ENCODE results near the gene MAZ.

Gene MAZ

DNA sequence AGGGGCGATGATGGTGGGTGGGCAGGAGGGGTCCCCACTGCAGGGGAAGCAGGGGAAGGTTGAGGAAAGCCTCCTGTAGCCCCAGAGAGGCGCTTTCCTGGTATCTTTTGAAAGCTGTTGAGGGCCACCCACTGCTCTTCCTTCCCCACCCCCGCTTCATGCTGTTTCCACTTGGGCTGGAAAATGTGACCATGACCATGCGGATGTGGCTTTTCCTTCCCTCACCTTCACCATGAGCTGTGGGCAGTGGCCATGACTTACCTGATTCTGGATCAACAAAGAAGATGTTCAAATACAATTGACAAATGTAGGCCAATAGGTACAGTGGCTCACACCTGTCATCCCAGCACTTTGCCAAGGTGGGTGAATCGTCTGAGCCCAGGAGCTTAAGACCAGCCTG is 27.8 kb downstream of the MAZ start:
- no peaks in the 10 kb centered on the region for H3K27me3 ChIP-seq
- no peaks in the 10 kb centered on the region for H3K4me1 ChIP-seq
- TF ChIP-seq, protein P1, sequence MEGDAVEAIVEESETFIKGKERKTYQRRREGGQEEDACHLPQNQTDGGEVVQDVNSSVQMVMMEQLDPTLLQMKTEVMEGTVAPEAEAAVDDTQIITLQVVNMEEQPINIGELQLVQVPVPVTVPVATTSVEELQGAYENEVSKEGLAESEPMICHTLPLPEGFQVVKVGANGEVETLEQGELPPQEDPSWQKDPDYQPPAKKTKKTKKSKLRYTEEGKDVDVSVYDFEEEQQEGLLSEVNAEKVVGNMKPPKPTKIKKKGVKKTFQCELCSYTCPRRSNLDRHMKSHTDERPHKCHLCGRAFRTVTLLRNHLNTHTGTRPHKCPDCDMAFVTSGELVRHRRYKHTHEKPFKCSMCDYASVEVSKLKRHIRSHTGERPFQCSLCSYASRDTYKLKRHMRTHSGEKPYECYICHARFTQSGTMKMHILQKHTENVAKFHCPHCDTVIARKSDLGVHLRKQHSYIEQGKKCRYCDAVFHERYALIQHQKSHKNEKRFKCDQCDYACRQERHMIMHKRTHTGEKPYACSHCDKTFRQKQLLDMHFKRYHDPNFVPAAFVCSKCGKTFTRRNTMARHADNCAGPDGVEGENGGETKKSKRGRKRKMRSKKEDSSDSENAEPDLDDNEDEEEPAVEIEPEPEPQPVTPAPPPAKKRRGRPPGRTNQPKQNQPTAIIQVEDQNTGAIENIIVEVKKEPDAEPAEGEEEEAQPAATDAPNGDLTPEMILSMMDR (IDR thresholded peaks at IDR 0.05; ENCODE audit: low read depth, low read length): no peak
- DNase-seq: no peak
- no peaks in the 10 kb centered on the region for H3K36me3 ChIP-seq
- no peaks in the 10 kb centered on the region for H3K9me3 ChIP-seq
- no peak overlapping the region for H3K4me3 ChIP-seq (ENCODE audit: low read depth, low read length)

DNA sequence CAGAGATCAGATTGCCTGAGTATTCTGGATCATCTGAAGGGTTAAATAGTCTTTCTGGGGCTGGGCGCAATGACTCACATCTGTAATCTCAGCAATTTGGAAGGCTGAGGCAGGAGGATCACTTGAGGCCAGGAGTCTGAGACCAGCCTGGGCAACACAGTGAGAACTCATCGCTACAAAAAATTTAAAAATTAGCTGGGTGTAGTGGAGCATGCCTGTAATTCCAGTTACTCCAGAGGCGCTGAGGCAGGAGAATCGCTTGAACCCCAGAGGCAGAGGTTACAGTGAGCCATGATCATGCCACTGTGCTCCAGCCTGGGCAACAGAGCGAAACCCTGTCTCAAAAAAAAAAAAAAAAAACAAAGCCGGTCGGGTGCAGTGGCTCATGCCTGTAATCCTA is 29.6 kb downstream of the MAZ start:
- Histone ChIP-seq H3K36me3 (no peaks in the 10 kb centered on the region), H3K4me3 (ENCODE audit: low read depth, low read length) (no peak overlapping the region), H3K9me3 (no peaks in the 10 kb centered on the region), H3K4me1 (no peaks in the 10 kb centered on the region), H3K27me3 (no peaks in the 10 kb centered on the region)
- TF ChIP-seq, protein P1 (IDR thresholded peaks at IDR 0.05; ENCODE audit: low read depth, low read length): no peak
- DNase-seq: no peak

DNA sequence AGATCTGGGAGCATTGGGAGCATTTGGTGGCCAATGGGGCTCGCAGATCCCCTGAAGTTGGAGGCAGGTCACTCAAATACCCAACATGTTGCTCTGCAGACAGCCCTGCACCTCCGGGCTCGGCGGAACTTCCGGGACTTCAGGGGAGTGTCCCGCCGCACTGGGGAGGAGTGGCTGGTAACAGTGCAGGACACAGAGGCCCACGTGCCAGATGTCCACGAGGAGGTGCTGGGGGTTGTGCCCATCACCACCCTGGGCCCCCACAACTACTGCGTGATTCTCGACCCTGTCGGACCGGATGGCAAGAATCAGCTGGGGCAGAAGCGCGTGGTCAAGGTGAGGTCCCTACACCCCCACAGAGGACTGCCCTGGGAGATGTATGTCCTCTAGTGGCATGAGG is 30.3 kb downstream of the MAZ start:
- DNase-seq: no peak
- no peak overlapping the region for H3K4me3 ChIP-seq (ENCODE audit: low read depth, low read length)
- H3K36me3 ChIP-seq: no peaks in the 10 kb centered on the region
- no peaks in the 10 kb centered on the region for H3K4me1 ChIP-seq
- H3K9me3 ChIP-seq: no peaks in the 10 kb centered on the region
- TF ChIP-seq, protein P1 (IDR thresholded peaks at IDR 0.05; ENCODE audit: low read depth, low read length): no peak
- no peaks in the 10 kb centered on the region for H3K27me3 ChIP-seq

DNA sequence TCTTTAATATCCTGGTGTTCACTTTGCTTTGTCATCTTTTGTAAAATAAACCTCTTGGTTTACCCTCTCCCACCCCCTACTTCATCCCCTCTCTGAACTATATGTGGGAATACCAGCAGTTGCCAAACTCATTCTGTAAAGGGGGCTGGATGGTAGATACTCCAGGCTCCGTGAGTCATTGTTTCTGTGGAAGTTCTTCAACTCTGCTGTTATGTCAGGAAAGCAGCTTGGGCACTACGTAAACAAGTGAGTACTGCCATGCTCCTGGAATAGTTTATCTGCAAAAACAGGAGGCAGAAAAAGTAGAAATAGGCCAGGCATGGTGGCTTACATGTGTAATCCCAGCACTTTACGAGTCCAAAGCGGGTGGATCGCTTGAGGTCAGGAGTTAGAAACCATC is 31.5 kb downstream of the MAZ start:
- TF ChIP-seq, protein P1 (IDR thresholded peaks at IDR 0.05; ENCODE audit: low read depth, low read length): no peak
- DNase-seq: no peak
- Histone ChIP-seq H3K4me1 (no peaks in the 10 kb centered on the region), H3K9me3 (no peaks in the 10 kb centered on the region), H3K36me3 (no peaks in the 10 kb centered on the region), H3K27me3 (no peaks in the 10 kb centered on the region), H3K4me3 (ENCODE audit: low read depth, low read length) (no peak overlapping the region)

DNA sequence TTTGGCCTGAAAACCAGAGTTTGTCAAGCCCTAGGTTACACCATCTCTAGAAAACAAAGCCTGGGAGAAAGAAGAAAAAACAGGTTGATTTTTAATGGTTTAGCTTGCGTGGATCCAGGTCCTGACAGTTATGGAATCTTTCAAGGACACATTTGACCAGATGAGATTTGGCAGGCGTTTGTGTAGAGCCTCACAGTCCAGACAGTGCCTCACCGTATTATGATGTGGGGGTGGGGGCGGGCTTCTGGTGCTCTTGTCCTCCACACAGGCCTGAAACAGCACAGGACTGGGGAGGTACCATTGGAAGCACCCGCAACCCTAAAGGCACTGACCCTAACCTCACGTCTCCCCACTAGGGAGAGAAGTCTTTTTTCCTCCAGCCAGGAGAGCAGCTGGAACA is 33.5 kb downstream of the MAZ start:
- H3K27me3 ChIP-seq: no peaks in the 10 kb centered on the region
- H3K36me3 ChIP-seq: no peaks in the 10 kb centered on the region
- no peaks in the 10 kb centered on the region for H3K9me3 ChIP-seq

DNA sequence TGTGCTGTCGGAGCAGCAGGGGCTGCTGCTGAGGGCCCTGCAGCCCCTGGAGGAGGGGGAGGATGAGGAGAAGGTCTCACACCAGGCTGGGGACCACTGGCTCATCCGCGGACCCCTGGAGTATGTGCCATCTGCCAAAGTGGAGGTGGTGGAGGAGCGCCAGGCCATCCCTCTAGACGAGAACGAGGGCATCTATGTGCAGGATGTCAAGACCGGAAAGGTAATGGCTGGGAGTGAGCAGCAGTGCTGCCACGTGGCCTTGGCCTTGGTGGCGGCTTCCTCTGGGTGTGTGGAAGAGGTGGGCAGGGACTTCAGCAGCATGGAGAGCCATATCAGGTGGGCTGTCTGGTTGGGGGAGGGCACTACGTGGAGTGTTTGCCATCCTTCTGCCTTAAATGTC is 33.9 kb downstream of the MAZ start:
- TF ChIP-seq, protein P1 (IDR thresholded peaks at IDR 0.05; ENCODE audit: low read depth, low read length): no peak
- no peak overlapping the region for H3K4me3 ChIP-seq (ENCODE audit: low read depth, low read length)
- no peaks in the 10 kb centered on the region for H3K4me1 ChIP-seq
- H3K27me3 ChIP-seq: no peaks in the 10 kb centered on the region
- H3K36me3 ChIP-seq: no peaks in the 10 kb centered on the region
- no peaks in the 10 kb centered on the region for H3K9me3 ChIP-seq
- DNase-seq: no peak

More for the DNA sequence above, 33.5 kb downstream of the MAZ start:
- DNase-seq: no peak
- TF ChIP-seq, protein P1 (IDR thresholded peaks at IDR 0.05; ENCODE audit: low read depth, low read length): no peak
- Histone ChIP-seq H3K4me1 (no peaks in the 10 kb centered on the region), H3K4me3 (ENCODE audit: low read depth, low read length) (no peak overlapping the region)
